Stomach (tissue), 4 donors: ENCODE data around the gene KLHL15.

Experiments used
- EP300 ChIP-seq: sonication (generic); formaldehyde crosslinking; IDR thresholded peaks from one replicate; pipeline ENCODE4 v1.6.1; 2017; ENCODE audit warnings: antibody characterized with exemption
- POLR2A ChIP-seq, 4 donors: fragments of 450-650 bp; IDR thresholded peaks; one replicate each; pipeline ENCODE4 v1.6.1; 2016; ENCODE audit warnings: antibody characterized with exemption in 4 of 4, control low read depth in 2 of 4, mild to moderate bottlenecking in 1 of 4, moderate library complexity in 1 of 4
- POLR2AphosphoS5 ChIP-seq, 3 donors: sonication (generic); formaldehyde crosslinking; IDR thresholded peaks; one replicate each; pipeline ENCODE4 v1.6.1; 2016; ENCODE audit warnings: antibody characterized with exemption in 3 of 3
- TF ChIP-seq, protein P1 (sequence below), 7 experiments: fragments of 450-650 bp in 4 of 7; fragments of 200-600 bp in 3 of 7; sonication (generic) in 3 of 7; IDR thresholded peaks; one replicate each; pipeline ENCODE4 v1.5.1; 2016 to 2019; ENCODE audit warnings: antibody characterized with exemption in 7 of 7, control low read depth in 2 of 7, mild to moderate bottlenecking in 1 of 7

DNA sequence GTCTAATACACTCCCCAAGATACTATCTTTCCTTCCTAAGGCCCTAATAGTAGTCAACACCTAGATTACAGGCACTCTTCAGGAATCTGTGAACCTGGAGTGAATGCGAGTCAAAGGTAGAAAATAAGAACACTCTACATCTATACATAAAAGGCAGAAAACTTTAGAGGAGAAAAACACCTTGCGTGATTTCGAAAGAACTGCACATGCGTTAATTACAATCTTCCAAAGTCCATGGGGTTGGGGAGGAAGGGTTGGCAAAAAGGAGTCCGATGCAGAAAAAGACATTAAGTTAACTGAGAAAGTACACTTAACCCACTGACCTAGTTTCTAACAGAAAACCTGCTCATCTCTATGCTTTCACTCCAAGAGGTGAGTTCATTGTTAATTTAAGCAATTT is 27.3 kb downstream of the KLHL15 start:
- TF ChIP-seq, protein P1, sequence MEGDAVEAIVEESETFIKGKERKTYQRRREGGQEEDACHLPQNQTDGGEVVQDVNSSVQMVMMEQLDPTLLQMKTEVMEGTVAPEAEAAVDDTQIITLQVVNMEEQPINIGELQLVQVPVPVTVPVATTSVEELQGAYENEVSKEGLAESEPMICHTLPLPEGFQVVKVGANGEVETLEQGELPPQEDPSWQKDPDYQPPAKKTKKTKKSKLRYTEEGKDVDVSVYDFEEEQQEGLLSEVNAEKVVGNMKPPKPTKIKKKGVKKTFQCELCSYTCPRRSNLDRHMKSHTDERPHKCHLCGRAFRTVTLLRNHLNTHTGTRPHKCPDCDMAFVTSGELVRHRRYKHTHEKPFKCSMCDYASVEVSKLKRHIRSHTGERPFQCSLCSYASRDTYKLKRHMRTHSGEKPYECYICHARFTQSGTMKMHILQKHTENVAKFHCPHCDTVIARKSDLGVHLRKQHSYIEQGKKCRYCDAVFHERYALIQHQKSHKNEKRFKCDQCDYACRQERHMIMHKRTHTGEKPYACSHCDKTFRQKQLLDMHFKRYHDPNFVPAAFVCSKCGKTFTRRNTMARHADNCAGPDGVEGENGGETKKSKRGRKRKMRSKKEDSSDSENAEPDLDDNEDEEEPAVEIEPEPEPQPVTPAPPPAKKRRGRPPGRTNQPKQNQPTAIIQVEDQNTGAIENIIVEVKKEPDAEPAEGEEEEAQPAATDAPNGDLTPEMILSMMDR (IDR thresholded peaks at IDR 0.05) = no peak
- no peak for TF ChIP-seq POLR2AphosphoS5 (IDR thresholded peaks at IDR 0.05)
- no peak for TF ChIP-seq POLR2A (IDR thresholded peaks at IDR 0.05)
- TF ChIP-seq EP300 = no peak
